Spleen (tissue), 11 donors: Measurements from ENCODE around the gene CREB3L4. TPM values are rescaled to one million over a fixed set of nuclear protein-coding genes. Genes with fewer than 3 reads are reported as not detected.
A peak's percentile ranks its signal among the peaks of the same experiment; 100 is the strongest.

Experiments
- DNase-seq: peaks from one replicate; pipeline ENCODE4 v3.0.0-alpha.2; 2020
- H3K27ac ChIP-seq, 8 donors: fragments of 200-600 bp; sonication (generic) in 7 of 8; 1 replicate in 4 of 8; 2 replicates in 4 of 8; pipeline versions ENCODE4 v1.5.0 to v1.8.0; 2016 to 2021; ENCODE audit warnings: inconsistent platforms in 4 of 8, mild to moderate bottlenecking in 4 of 8, moderate library complexity in 1 of 8
- H3K27me3 ChIP-seq, 7 donors: fragments of 200-600 bp; sonication (generic) in 6 of 7; replicated peaks in 1 of 7; 1 replicate in 4 of 7; 2 replicates in 3 of 7; pipeline versions ENCODE4 v1.5.0 to v1.8.0; 2016 to 2021; ENCODE audit warnings: inconsistent platforms in 3 of 7, mild to moderate bottlenecking in 1 of 7
- H3K36me3 ChIP-seq, 6 donors: fragments of 200-600 bp; sonication (generic) in 5 of 6; 1 replicate in 4 of 6; 2 replicates in 2 of 6; pipeline versions ENCODE4 v1.5.0 to v1.8.0; 2016 to 2021; ENCODE audit warnings: inconsistent platforms in 2 of 6
- H3K4me1 ChIP-seq, 6 donors: fragments of 200-600 bp; sonication (generic) in 5 of 6; 1 replicate in 3 of 6; 2 replicates in 3 of 6; pipeline versions ENCODE4 v1.5.0 to v1.8.0; 2016 to 2021; ENCODE audit warnings: inconsistent platforms in 3 of 6
- H3K4me3 ChIP-seq, 8 donors: fragments of 200-600 bp; sonication (generic) in 7 of 8; 1 replicate in 4 of 8; 2 replicates in 4 of 8; pipeline versions ENCODE4 v1.5.0 to v1.8.0; 2016 to 2021; ENCODE audit warnings: inconsistent platforms in 4 of 8, mild to moderate bottlenecking in 4 of 8, moderate library complexity in 2 of 8
- H3K9me3 ChIP-seq, 8 donors: fragments of 200-600 bp; sonication (generic) in 7 of 8; 1 replicate in 4 of 8; 2 replicates in 4 of 8; pipeline versions ENCODE4 v1.5.0 to v1.8.0; 2016 to 2021; ENCODE audit warnings: inconsistent platforms in 4 of 8
- CTCF ChIP-seq, 11 experiments: fragments of 200-600 bp in 7 of 11; fragments of 450-650 bp in 4 of 11; sonication (generic) in 4 of 11; IDR thresholded peaks in 8 of 11; conservative IDR thresholded peaks in 3 of 11; 1 replicate in 7 of 11; 2 replicates in 4 of 11; pipeline versions ENCODE4 v1.4.0 to v1.8.0; 2016 to 2021; ENCODE audit warnings: antibody characterized with exemption in 11 of 11, inconsistent platforms in 4 of 11, mild to moderate bottlenecking in 1 of 11
- POLR2A ChIP-seq, 3 donors: fragments of 450-650 bp; IDR thresholded peaks; one replicate each; pipeline ENCODE4 v1.5.1; 2017; ENCODE audit warnings: antibody characterized with exemption in 3 of 3, mild to moderate bottlenecking in 1 of 3
- POLR2AphosphoS5 ChIP-seq, 3 donors: sonication (generic); formaldehyde crosslinking; IDR thresholded peaks; one replicate each; pipeline ENCODE4 v1.5.1; 2017; ENCODE audit warnings: antibody characterized with exemption in 3 of 3
- WGBS, 5 donors: extraction: QIAGEN DNeasy Blood & Tissue Kit in 3 of 5; methylation state at CpG; one replicate each; pipeline versions ENCODE4 v1.1.5 to v1.1.7; 2013 to 2018; 5-methylcytosine and 5-hydroxymethylcytosine counted together
- intact Hi-C: fragments of 100-400 bp; cut with DNase I; formaldehyde crosslinking; loops from one replicate; pipeline ENCODE4 v1.15.0; 2023; ENCODE audit warnings: low total_unique reads
- polyA plus RNA-seq, 3 donors: library from polyadenylated mRNA; stranded (reverse); fragments of 200-250 nt; gene quantifications; one replicate each; pipeline ENCODE4 v1.2.1, GENCODE V29; 2013
- total RNA-seq, 7 donors: library from RNA; depleted of rRNA in 3 of 7; stranded (reverse); fragments of >200 nt in 3 of 7; fragmentation: NEBNext Ultra II Directional in 4 of 7; extraction: Animal tissue kit (Norgen Biotek cat#: 25700) in 4 of 7; gene quantifications; one replicate each; pipeline versions ENCODE4 v1.1.0 to v1.2.1, GENCODE V29; 2016 to 2021
- donor health status: healthy with polysubstance abuse.
- donor health status: DM: no; HTN: no; CAD: no; lungs with moderate emphysema.
- donor health status: DM: no; HTN: no; CAD: no.
- donor health status: Bipolar disorder and iron deficiency.
- donor health status: healthy.
- donor health status: DM: no; HTN: no; CAD: no.
- donor health status: DM: yes; HTN: yes; CAD: no.

CREB3L4 gene
- total and polyA plus RNA-seq, 10 donors: 6.1 to 18.0 (median 9.5) TPM

- H3K27me3 ChIP-seq: no peaks in the 10 kb centered on the region
- no peak for TF ChIP-seq CTCF (IDR thresholded peaks at IDR 0.05 in 8 of 11, conservative IDR thresholded peaks at IDR 0.05 in 3 of 11)
- no peak for TF ChIP-seq POLR2A (IDR thresholded peaks at IDR 0.05)
- TF ChIP-seq POLR2AphosphoS5 (IDR thresholded peaks at IDR 0.05): no peak
- H3K4me1 ChIP-seq: peaks cover 36 to 68% (median 57%) of the 10 kb centered on the region in 6 donors
- peaks cover 0 to 24% (median 2%) of the 10 kb centered on the region in 6 donors for H3K36me3 ChIP-seq
- 1 to 7% (median 3%) methylated on average over 9 to 10 of the region's 10 CpGs for WGBS, 5 donors
- H3K4me3 ChIP-seq: peak overlapping the region; percentile 67 to 97 (median 84)
- intact Hi-C loops: no loop called here
- H3K9me3 ChIP-seq: no peaks in the 10 kb centered on the region
- no peak for DNase-seq
- H3K27ac ChIP-seq: peak overlapping the region; percentile 78 to 97 (median 94)
Measured at GRCh38 chr1:153921803-153922075, 46.0 kb upstream of the CREB3L4 start.

DNA sequence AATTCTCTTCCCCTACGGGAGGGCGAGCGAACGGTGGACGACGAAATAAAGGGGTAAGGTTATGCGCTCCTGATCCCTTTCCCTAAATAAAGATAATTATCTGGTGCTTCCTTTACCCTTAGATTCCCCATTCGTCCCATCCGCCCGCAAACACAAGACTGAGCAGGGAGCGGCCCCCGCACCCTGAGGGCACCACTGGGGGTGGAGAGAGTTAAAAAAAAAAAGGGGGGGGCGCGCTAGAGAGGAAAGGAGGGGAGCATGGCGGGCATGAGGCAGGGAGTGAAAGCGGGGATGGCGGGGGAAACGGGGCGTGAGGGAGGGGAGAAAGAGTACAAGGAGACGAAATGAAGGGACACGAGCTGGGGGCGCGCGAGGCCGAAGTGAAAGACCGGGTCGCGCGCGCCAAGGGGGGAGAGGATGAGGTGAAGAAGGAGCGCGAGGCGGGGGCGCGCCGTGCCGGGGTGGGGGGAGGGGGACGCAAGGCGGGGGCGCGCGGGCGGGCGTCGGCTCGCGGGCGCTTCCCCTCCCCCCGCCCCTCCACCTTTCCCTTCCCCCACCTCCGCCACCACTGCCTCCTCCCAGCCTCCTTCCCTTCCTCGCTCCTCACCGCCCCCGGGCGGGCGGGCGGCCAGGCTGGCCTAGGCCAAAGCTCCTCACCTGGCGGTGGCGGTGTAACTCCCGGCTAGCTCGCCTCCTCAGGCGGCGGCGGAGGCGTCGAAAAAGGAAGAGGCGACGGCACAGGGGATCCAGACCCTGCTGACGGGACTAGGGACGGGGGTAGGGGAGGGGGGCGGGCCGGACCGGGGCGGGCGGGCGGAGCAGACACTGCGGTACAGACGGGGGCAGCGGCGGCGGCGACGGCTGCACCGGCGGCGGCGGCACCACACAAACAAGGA, 45.4 kb upstream of the CREB3L4 start:
- Histone ChIP-seq H3K4me1 (peaks cover 36 to 63% (median 53%) of the 10 kb centered on the region in 6 donors), H3K9me3 (no peaks in the 10 kb centered on the region), H3K4me3 (peak overlapping the region; percentile 67 to 97 (median 84)), H3K27ac (peak overlapping the region; percentile 78 to 97 (median 94)), H3K36me3 (peaks cover 0 to 20% (median 2%) of the 10 kb centered on the region in 6 donors), H3K27me3 (no peaks in the 10 kb centered on the region)
- TF ChIP-seq POLR2A (IDR thresholded peaks at IDR 0.05) (no peak), CTCF (IDR thresholded peaks at IDR 0.05 in 8 of 11, conservative IDR thresholded peaks at IDR 0.05 in 3 of 11) (peak in 5 of 11 experiments; percentile 17 to 50 (median 30)), POLR2AphosphoS5 (IDR thresholded peaks at IDR 0.05) (peak in 2 of 3 donors; percentile 71 to 90)
- WGBS, 5 donors: 0 to 1% (median 1%) methylated on average over 53 to 75 of the region's 86 CpGs
- intact Hi-C loops: no loop called here
- DNase-seq: no peak

DNA sequence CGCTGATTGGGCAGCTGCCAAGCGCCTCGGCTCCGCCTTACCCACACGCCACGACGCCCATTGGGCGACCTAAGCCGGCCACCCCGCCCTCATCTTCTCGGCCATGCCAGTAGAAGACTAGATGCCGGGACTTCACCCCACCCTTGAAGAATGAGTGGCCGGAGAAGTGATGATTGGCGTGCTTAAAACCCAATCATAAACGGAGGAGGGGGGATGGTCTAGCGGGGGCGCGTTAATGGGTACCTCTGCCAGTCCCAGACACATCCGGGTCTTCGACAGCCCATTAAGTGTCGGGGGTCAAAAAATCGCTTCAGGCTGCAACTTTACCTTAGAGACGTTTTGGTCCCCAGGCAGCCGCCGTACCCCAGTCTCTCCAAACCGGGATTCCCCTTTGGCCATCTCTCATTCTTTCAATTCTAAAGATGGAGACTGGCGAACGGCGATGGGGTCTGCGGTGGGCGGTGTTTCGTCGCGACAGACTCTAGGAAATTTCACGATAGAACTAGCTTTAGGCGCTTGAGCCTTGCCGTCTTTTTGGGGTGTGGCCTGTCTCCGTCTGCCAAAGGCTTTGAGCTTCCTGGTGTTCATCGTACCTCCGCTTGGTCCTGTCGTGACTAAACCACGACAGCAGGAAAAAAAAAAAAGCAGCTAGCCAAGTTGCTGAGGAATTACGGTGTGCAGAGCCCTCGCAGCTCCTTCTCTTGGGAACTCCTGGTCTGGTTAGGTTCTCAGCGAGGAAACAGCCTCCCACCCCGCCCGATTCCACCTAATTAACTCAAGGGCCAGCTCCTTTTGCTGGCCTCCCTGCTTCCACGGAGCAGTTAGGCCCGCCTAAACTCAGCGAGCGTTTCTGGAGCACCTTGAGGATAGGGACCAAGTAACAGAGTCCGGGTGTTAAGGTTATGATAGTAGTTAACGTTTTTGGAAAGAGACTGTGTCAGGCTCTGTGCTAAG, 44.5 kb upstream of the CREB3L4 start, which contains the start of gene GATAD2B:
Gene GATAD2B (minus strand): TSS at position 1 of the 954 bp plus-strand sequence. CDS start 94,625 bp downstream, outside the sequence.
- H3K9me3 ChIP-seq: no peaks in the 10 kb centered on the region
- H3K27ac ChIP-seq: peak within 1 kb of the TSS; percentile 88 to 97 (median 94)
- DNase-seq: peak; percentile 99
- peaks cover 0 to 11% (median 2%) of the 10 kb centered on the region in 6 donors for H3K36me3 ChIP-seq
- intact Hi-C loops: no loop called here
- peaks cover 36 to 58% (median 51%) of the 10 kb centered on the region in 6 donors for H3K4me1 ChIP-seq
- no peaks in the 10 kb centered on the region for H3K27me3 ChIP-seq
- TF ChIP-seq POLR2AphosphoS5 (IDR thresholded peaks at IDR 0.05): peak in 2 of 3 donors; percentile 72 to 83
- no peak for TF ChIP-seq POLR2A (IDR thresholded peaks at IDR 0.05)
- TF ChIP-seq CTCF (IDR thresholded peaks at IDR 0.05 in 8 of 11, conservative IDR thresholded peaks at IDR 0.05 in 3 of 11): peak in 2 of 11 experiments; percentile 3 to 17
- WGBS, 5 donors: 0 to 1% (median 0%) methylated on average over 48 to 53 of the region's 53 CpGs
- H3K4me3 ChIP-seq: peak within 1 kb of the TSS; percentile 67 to 97 (median 84)
